UCSD-AML1 (cell line): Measurements from ENCODE around the gene SUV39H1.
"Not testable (repeated sequence)": the region's sequence is repeated elsewhere in the genome, so short reads cannot be mapped to it uniquely, and the experiment has no call there.

Experiments
- DNase-seq: peaks from one replicate; lab custom pipeline; 2025; ENCODE audit not compliant: unreplicated experiment; lab: John Stamatoyannopoulos, UW

SUV39H1 gene

GRCh38 chrX:48685416-48685815 lies 11.1 kb upstream of the SUV39H1 start:
- no peak for DNase-seq

GRCh38 chrX:48688531-48689150 lies 7.9 kb upstream of the SUV39H1 start:
- DNase-seq = no peak

GRCh38 chrX:48689208-48689920 lies 7.2 kb upstream of the SUV39H1 start:
- DNase-seq = no peak

- DNase-seq = not testable (repeated sequence)
These were observed 4.8 kb upstream of the SUV39H1 start for GRCh38 chrX:48691746-48692145.

- no peak for DNase-seq
These were observed 1.6 kb upstream of the SUV39H1 start for GRCh38 chrX:48694776-48695533.

GRCh38 chrX:48695534-48695896 lies 1.0 kb upstream of the SUV39H1 start:
- DNase-seq = no peak

GRCh38 chrX:48695925-48696300 lies 621 bp upstream of the SUV39H1 start:
- no peak for DNase-seq

GRCh38 chrX:48696909-48697727 lies 584 bp downstream of the SUV39H1 start:
- DNase-seq = peak; percentile 55

GRCh38 chrX:48698306-48698705 lies 1.8 kb downstream of the SUV39H1 start:
- no peak for DNase-seq

GRCh38 chrX:48700246-48700645 lies 3.7 kb downstream of the SUV39H1 start:
- DNase-seq = no peak

- no peak for DNase-seq
These were observed 4.6 kb downstream of the SUV39H1 start for GRCh38 chrX:48700951-48701653.

- no peak for DNase-seq
These were observed 5.5 kb downstream of the SUV39H1 start for GRCh38 chrX:48702032-48702431.

GRCh38 chrX:48702716-48703115 lies 6.2 kb downstream of the SUV39H1 start:
- no peak for DNase-seq

- DNase-seq = no peak
These were observed 6.7 kb downstream of the SUV39H1 start for GRCh38 chrX:48703228-48703627.

- no peak for DNase-seq
These were observed 7.3 kb downstream of the SUV39H1 start for GRCh38 chrX:48703642-48704481.

GRCh38 chrX:48705871-48706270 lies 9.3 kb downstream of the SUV39H1 start:
- DNase-seq = no peak

GRCh38 chrX:48709522-48710112 lies 13.1 kb downstream of the SUV39H1 start:
- no peak for DNase-seq

- DNase-seq = no peak
These were observed 14.8 kb downstream of the SUV39H1 start for GRCh38 chrX:48711162-48711928.
